Endodermal cell (in vitro differentiated cells): Measurements from ENCODE around the gene RPL22L1. TPM values are rescaled to one million over a fixed set of nuclear protein-coding genes. Genes with fewer than 3 reads are reported as not detected.

Source experiments
- DNase-seq: peaks from one replicate; pipeline ENCODE4 v3.0.0-alpha.2; 2017
- H3K27ac ChIP-seq: 2 replicates; pipeline ENCODE4 v1.5.1; 2013; ENCODE audit warnings: mild to moderate bottlenecking, low read depth, low read length, moderate library complexity
- H3K27me3 ChIP-seq: 2 replicates; pipeline ENCODE4 v1.6.1; 2013; ENCODE audit warnings: mild to moderate bottlenecking, low read length, moderate library complexity; ENCODE audit not compliant: insufficient read depth, control insufficient read depth, poor library complexity, severe bottlenecking
- H3K36me3 ChIP-seq: 2 replicates; pipeline ENCODE4 v1.7.0; 2013; ENCODE audit warnings: mild to moderate bottlenecking, low read length, moderate library complexity; ENCODE audit not compliant: control insufficient read depth, insufficient read depth
- H3K4me1 ChIP-seq: one replicate; pipeline ENCODE4 v1.7.0; 2013; ENCODE audit warnings: low read length; ENCODE audit not compliant: control insufficient read depth, insufficient read depth
- H3K4me3 ChIP-seq: 2 replicates; pipeline ENCODE4 v1.5.1; 2013; ENCODE audit warnings: mild to moderate bottlenecking, low read length, moderate library complexity
- H3K9ac ChIP-seq: 2 replicates; pipeline ENCODE4 v1.6.1; 2013; ENCODE audit warnings: mild to moderate bottlenecking, low read length, moderate library complexity; ENCODE audit not compliant: poor library complexity, severe bottlenecking; ENCODE audit errors: extremely low read depth
- H3K9me3 ChIP-seq: 2 replicates; pipeline ENCODE4 v1.6.1; 2013; ENCODE audit warnings: mild to moderate bottlenecking, low read length, moderate library complexity; ENCODE audit not compliant: control insufficient read depth
- H3K27ac Mint-ChIP-seq: 2 replicates; pipeline ENCODE4 v1.8.0; 2020; ENCODE audit warnings: mixed read lengths
- H3K27me3 Mint-ChIP-seq: 2 replicates; pipeline ENCODE4 v1.8.0; 2021; ENCODE audit warnings: mild to moderate bottlenecking, mixed read lengths; ENCODE audit not compliant: insufficient read depth
- H3K36me3 Mint-ChIP-seq: 2 replicates; pipeline ENCODE4 v1.8.0; 2020; ENCODE audit warnings: low read depth, mixed read lengths
- H3K4me1 Mint-ChIP-seq: 2 replicates; pipeline ENCODE4 v1.8.0; 2020; ENCODE audit warnings: mixed read lengths
- H3K4me3 Mint-ChIP-seq: 2 replicates; pipeline ENCODE4 v1.8.0; 2020; ENCODE audit warnings: mild to moderate bottlenecking, moderate library complexity, mixed read lengths
- H3K9me3 Mint-ChIP-seq: 2 replicates; pipeline ENCODE4 v1.8.0; 2020; ENCODE audit warnings: mild to moderate bottlenecking, mixed read lengths
- CTCF ChIP-seq: fragments of 200-600 bp; sonication (generic); conservative IDR thresholded peaks from 2 replicates; pipeline ENCODE4 v1.5.0; 2021; ENCODE audit warnings: antibody characterized with exemption, mild to moderate bottlenecking
- WGBS, 2 experiments: methylation state at CpG; one replicate each; pipeline versions ENCODE4 v1.1.5 to v1.1.7; 2013; ENCODE audit warnings: missing lambda C conversion rate in 2 of 2, mixed read lengths in 1 of 2; ENCODE audit not compliant: insufficient coverage in 1 of 2, insufficient read length in 1 of 2; 5-methylcytosine and 5-hydroxymethylcytosine counted together
- long read RNA-seq, 4 experiments: library from polyadenylated mRNA in 2 of 4; library from RNA in 1 of 4; library from capped mRNA in 1 of 4; stranded (forward) in 3 of 4; unstranded in 1 of 4; transcript quantifications; one replicate each; pipeline ENCODE4 v2.0.0, GENCODE V29; 2020 to 2021; ENCODE audit warnings: inconsistent platforms in 1 of 4
- polyA plus RNA-seq, 2 experiments: library from polyadenylated mRNA; stranded (reverse); fragments of 50-300 nt; gene quantifications; one replicate each; pipeline ENCODE4 v1.2.3, GENCODE V29; 2013
- total RNA-seq, 2 donors: library from RNA; stranded (reverse); fragmentation: NEBNext Ultra II Directional in 1 of 2; extraction: Animal tissue kit (Norgen Biotek cat#: 25700) in 1 of 2; gene quantifications; 2 replicates in 1 of 2; 3 replicates in 1 of 2; pipeline ENCODE4 v1.2.1, GENCODE V29; 2021

The RPL22L1 gene
- 100 to 1,000 TPM in 1 of 2 donors, 10 to 100 TPM in 1; 98.0 to 119 TPM for total RNA-seq
- polyA plus RNA-seq (2013, experiment 1 of 2) = 125 TPM
- polyA plus RNA-seq (2013, experiment 2 of 2) = 122 TPM
- long read RNA-seq, experiment 1, transcript RPL22L1-201 (4 exons, 2,190 nt) = major isoform, 19 of 83 reads
- long read RNA-seq, experiment 1, partial matches to known transcripts = 46 of 83 reads
- long read RNA-seq, experiment 1, other reads (novel, unspliced or antisense) = 9 of 83 reads
- long read RNA-seq, experiment 2, transcript RPL22L1-201 (4 exons, 2,190 nt) = major isoform, 10 of 14 reads
- long read RNA-seq, experiment 2, partial matches to known transcripts = 0 of 14 reads
- long read RNA-seq, experiment 2, other reads (novel, unspliced or antisense) = 0 of 14 reads
- long read RNA-seq, experiment 3, transcript RPL22L1-201 (4 exons, 2,190 nt) = major isoform, 33 of 50 reads
- long read RNA-seq, experiment 3, transcript RPL22L1-204 (4 exons, 581 nt) = minor isoform, 10 of 50 reads
- long read RNA-seq, experiment 3, partial matches to known transcripts = 2 of 50 reads
- long read RNA-seq, experiment 3, other reads (novel, unspliced or antisense) = 1 of 50 reads
- long read RNA-seq, experiment 4 = 0 reads

- peak within 1 kb of the TSS; percentile 87 for H3K4me3 ChIP-seq
- no peaks in the 10 kb centered on the region for H3K4me1 ChIP-seq
- WGBS, 2 experiments = 0 to 1% methylated on average over 42 to 59 of the region's 59 CpGs
- no peaks in the 10 kb centered on the region for H3K27me3 ChIP-seq
- Mint-ChIP-seq H3K27ac (peak within 1 kb of the TSS; percentile 99), H3K27me3 (no peaks in the 10 kb centered on the region), H3K9me3 (peaks cover 6% of the 10 kb centered on the region), H3K4me3 (peak within 1 kb of the TSS; percentile 86), H3K4me1 (peaks cover 14% of the 10 kb centered on the region), H3K36me3 (peaks cover 25% of the 10 kb centered on the region)
- DNase-seq = peak; percentile 97
- peak within 1 kb of the TSS; percentile 98 for H3K9ac ChIP-seq
- peak; percentile 27 for TF ChIP-seq CTCF
- peaks cover 30% of the 10 kb centered on the region for H3K36me3 ChIP-seq
- peak within 1 kb of the TSS; percentile 88 for H3K27ac ChIP-seq
- H3K9me3 ChIP-seq = no peaks in the 10 kb centered on the region
These were observed at the start of gene RPL22L1 for GRCh38 chr3:170869645-170870593. TSS of gene RPL22L1 (minus strand) at chr3:170870195. CDS start at chr3:170870167, 28 bp downstream.

DNA sequence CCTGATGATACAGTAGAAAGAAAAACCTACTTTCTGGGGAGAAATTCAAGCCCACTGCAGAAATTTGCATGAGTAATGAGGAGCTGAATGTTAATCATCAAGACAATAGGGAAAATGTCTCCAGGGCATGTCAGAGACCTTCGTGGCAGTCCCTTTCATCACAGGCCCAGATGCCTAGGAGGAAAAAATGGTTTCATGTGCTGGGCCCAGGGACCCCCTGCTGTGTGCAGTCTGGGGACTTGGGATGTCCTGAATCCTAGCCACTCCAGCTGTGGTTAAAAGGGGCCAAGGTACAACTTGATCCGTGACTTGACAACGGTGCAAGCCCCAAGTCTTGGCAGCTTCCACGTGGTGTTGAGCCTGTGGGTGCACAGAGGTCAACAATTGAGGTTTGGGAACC, 48.7 kb upstream of the RPL22L1 start:
- Histone ChIP-seq H3K27ac (no peak overlapping the region), H3K4me1 (no peaks in the 10 kb centered on the region), H3K9me3 (peaks cover 36% of the 10 kb centered on the region), H3K4me3 (no peak overlapping the region), H3K27me3 (no peaks in the 10 kb centered on the region), H3K36me3 (no peaks in the 10 kb centered on the region), H3K9ac (no peak overlapping the region)
- Mint-ChIP-seq H3K4me1 (peaks cover 11% of the 10 kb centered on the region), H3K27ac (no peak overlapping the region), H3K27me3 (peaks cover 9% of the 10 kb centered on the region), H3K9me3 (peaks cover 66% of the 10 kb centered on the region), H3K36me3 (peaks cover 6% of the 10 kb centered on the region), H3K4me3 (no peak overlapping the region)
- no peak for DNase-seq
- TF ChIP-seq CTCF = no peak
- 80 to 85% methylated on average over 4 of the region's 4 CpGs for WGBS, 2 experiments

DNA sequence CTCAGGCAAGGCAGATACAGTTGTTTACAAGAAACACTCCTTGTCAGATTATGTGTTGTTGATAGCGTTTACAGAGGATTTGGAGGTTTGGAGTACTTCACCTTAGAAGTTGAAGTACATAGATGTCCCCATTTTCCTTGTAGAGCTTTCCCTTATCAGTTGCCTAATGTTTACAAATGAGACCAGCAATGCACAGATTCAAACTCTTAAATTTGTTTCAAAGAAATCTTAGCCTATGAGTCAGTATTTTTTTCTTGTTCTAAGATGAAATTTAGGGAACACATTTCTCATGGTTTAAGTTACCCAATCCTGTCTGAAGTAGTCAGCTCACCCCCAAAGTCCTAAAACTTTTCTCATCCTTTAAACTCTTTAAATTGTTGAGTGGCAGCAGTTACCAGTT, 44.7 kb upstream of the RPL22L1 start:
- no peak overlapping the region for H3K4me3 Mint-ChIP-seq
- Histone ChIP-seq H3K36me3 (no peaks in the 10 kb centered on the region), H3K9ac (no peak overlapping the region), H3K27me3 (no peaks in the 10 kb centered on the region), H3K27ac (no peak overlapping the region), H3K9me3 (peaks cover 39% of the 10 kb centered on the region), H3K4me3 (no peak overlapping the region), H3K4me1 (no peaks in the 10 kb centered on the region)
- peaks cover 11% of the 10 kb centered on the region for H3K4me1 Mint-ChIP-seq
- no peak for DNase-seq
- WGBS, 2 experiments = 75 to 100% methylated on average over 1 of the region's 1 CpG
- H3K36me3 Mint-ChIP-seq = peaks cover 6% of the 10 kb centered on the region
- no peak overlapping the region for H3K27ac Mint-ChIP-seq
- peaks cover 3% of the 10 kb centered on the region for H3K27me3 Mint-ChIP-seq
- peaks cover 47% of the 10 kb centered on the region for H3K9me3 Mint-ChIP-seq
- TF ChIP-seq CTCF = no peak
